HUDEP-2 (cell line): Measurements from ENCODE around the gene IGFL4.

Source experiments
- DNase-seq, 76 experiments: peaks; one replicate each; lab custom pipeline; 2025; ENCODE audit not compliant: unreplicated experiment in 76 of 76; lab: John Stamatoyannopoulos, UW

The IGFL4 gene

GRCh38 chr19:46022061-46022430 lies 18.8 kb downstream of the IGFL4 start:
- DNase-seq: no peak

- DNase-seq: no peak
Measured at GRCh38 chr19:46021531-46022041, 19.2 kb downstream of the IGFL4 start.

- DNase-seq: no peak
Measured at GRCh38 chr19:46020819-46021125, 20.0 kb downstream of the IGFL4 start.

- DNase-seq: no peak
Measured at GRCh38 chr19:46019270-46019669, 21.5 kb downstream of the IGFL4 start.

GRCh38 chr19:46018729-46019251 lies 22.0 kb downstream of the IGFL4 start:
- DNase-seq: no peak

- DNase-seq: no peak
Measured at GRCh38 chr19:46017874-46018675, 22.7 kb downstream of the IGFL4 start.

GRCh38 chr19:46017095-46017429 lies 23.7 kb downstream of the IGFL4 start:
- no peak for DNase-seq

GRCh38 chr19:46016426-46017094 lies 24.2 kb downstream of the IGFL4 start:
- DNase-seq: peak in 72 of 76 experiments; percentile 7 to 92 (median 74)

- no peak for DNase-seq
Measured at GRCh38 chr19:46015687-46016425, 24.9 kb downstream of the IGFL4 start.

GRCh38 chr19:46014941-46015686 lies 25.7 kb downstream of the IGFL4 start:
- peak in 44 of 76 experiments; percentile 7 to 72 (median 52) for DNase-seq

- DNase-seq: no peak
Measured at GRCh38 chr19:46014534-46014933, 26.3 kb downstream of the IGFL4 start.

- DNase-seq: peak in 63 of 76 experiments; percentile 11 to 81 (median 60)
Measured at GRCh38 chr19:46009530-46010510, 31.0 kb downstream of the IGFL4 start.

GRCh38 chr19:46006411-46006810 lies 34.4 kb downstream of the IGFL4 start:
- no peak for DNase-seq

- no peak for DNase-seq
Measured at GRCh38 chr19:46002678-46003275, 38.0 kb downstream of the IGFL4 start.

- peak in 30 of 76 experiments; percentile 9 to 63 (median 38) for DNase-seq
Measured at GRCh38 chr19:46000491-46001246, 40.1 kb downstream of the IGFL4 start.

- peak in 3 of 76 experiments; percentile 8 to 27 (median 12) for DNase-seq
Measured at GRCh38 chr19:45999653-46000121, 41.1 kb downstream of the IGFL4 start.

- no peak for DNase-seq
Measured at GRCh38 chr19:45998834-45999233, 42.0 kb downstream of the IGFL4 start.

GRCh38 chr19:45996933-45997332 lies 43.9 kb downstream of the IGFL4 start:
- no peak for DNase-seq
